ENCODE results near the gene FOXP4. TPM values are rescaled to one million over a fixed set of nuclear protein-coding genes. Genes with fewer than 3 reads are reported as not detected.

Gene FOXP4
- total RNA-seq, 1 donor from 2014 or later: 91.0 TPM

GRCh38 chr6:41602422-41602743 is 56.2 kb downstream of the FOXP4 start:
- H3K4me1 Mint-ChIP-seq: peaks cover 13% of the 10 kb centered on the region
- no peak overlapping the region for H3K27ac Mint-ChIP-seq
- DNase-seq (ENCODE audit: low spot score in 2 of 2, unreplicated experiment in 2 of 2): no peak
- H3K27me3 Mint-ChIP-seq (ENCODE audit: low read depth): no peaks in the 10 kb centered on the region
- TF ChIP-seq, protein P1, sequence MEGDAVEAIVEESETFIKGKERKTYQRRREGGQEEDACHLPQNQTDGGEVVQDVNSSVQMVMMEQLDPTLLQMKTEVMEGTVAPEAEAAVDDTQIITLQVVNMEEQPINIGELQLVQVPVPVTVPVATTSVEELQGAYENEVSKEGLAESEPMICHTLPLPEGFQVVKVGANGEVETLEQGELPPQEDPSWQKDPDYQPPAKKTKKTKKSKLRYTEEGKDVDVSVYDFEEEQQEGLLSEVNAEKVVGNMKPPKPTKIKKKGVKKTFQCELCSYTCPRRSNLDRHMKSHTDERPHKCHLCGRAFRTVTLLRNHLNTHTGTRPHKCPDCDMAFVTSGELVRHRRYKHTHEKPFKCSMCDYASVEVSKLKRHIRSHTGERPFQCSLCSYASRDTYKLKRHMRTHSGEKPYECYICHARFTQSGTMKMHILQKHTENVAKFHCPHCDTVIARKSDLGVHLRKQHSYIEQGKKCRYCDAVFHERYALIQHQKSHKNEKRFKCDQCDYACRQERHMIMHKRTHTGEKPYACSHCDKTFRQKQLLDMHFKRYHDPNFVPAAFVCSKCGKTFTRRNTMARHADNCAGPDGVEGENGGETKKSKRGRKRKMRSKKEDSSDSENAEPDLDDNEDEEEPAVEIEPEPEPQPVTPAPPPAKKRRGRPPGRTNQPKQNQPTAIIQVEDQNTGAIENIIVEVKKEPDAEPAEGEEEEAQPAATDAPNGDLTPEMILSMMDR (IDR thresholded peaks at IDR 0.05; ENCODE audit: unreplicated experiment): no peak
- H3K9me3 Mint-ChIP-seq: no peaks in the 10 kb centered on the region
- H3K36me3 Mint-ChIP-seq: peaks cover 3% of the 10 kb centered on the region
- H3K4me3 Mint-ChIP-seq: no peak overlapping the region

DNA sequence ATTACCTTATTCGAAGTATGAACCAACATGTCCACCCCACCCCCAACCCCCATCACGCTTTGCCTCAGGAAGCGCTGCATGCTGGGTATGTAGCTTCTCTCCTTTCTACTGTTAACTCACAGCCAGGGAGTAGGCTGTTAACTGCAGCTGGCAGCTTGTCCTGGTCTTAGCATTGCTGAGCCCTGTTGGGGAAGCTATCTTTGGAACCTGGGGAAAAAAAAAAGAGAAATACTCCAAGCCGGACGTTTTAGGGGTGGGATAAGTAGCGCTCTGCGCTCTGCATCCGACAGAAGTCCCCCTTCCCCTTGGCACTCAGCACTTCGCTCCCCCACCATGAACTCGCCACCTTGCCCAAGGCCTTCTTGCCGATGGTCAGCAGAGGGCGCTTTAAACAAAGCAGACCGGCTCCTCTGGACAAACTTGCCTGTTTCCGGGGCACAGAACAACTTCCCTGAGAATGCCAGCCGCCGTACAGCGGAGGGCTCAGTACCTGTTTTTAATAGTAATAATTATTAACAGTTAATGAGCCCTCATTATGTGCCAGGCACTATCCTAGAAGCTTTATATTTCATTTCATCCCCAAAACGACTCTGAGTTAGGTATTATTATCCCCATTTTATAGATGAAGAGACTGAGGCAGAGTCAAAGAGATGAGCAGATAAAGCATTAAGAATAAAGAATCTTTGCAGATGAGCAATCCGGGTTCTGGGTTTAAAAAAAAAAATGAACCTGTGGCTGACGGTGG is 56.9 kb downstream of the FOXP4 start:
- Mint-ChIP-seq H3K27ac (peak overlapping the region; percentile 35), H3K36me3 (peaks cover 3% of the 10 kb centered on the region), H3K4me3 (peak overlapping the region; percentile 49), H3K4me1 (peaks cover 13% of the 10 kb centered on the region), H3K27me3 (ENCODE audit: low read depth) (no peaks in the 10 kb centered on the region), H3K9me3 (no peaks in the 10 kb centered on the region)
- TF ChIP-seq, protein P1 (IDR thresholded peaks at IDR 0.05; ENCODE audit: unreplicated experiment): peak; percentile 78
- DNase-seq (ENCODE audit: low spot score in 2 of 2, unreplicated experiment in 2 of 2): peak; percentile 59 to 84

GRCh38 chr6:41604006-41604405 is 57.8 kb downstream of the FOXP4 start:
- Mint-ChIP-seq H3K27me3 (ENCODE audit: low read depth) (no peaks in the 10 kb centered on the region), H3K4me1 (peaks cover 13% of the 10 kb centered on the region), H3K36me3 (peaks cover 3% of the 10 kb centered on the region), H3K9me3 (no peaks in the 10 kb centered on the region), H3K27ac (no peak overlapping the region), H3K4me3 (no peak overlapping the region)
- TF ChIP-seq, protein P1 (IDR thresholded peaks at IDR 0.05; ENCODE audit: unreplicated experiment): no peak
- DNase-seq (ENCODE audit: low spot score in 2 of 2, unreplicated experiment in 2 of 2): no peak

GRCh38 chr6:41605649-41606048 is 59.5 kb downstream of the FOXP4 start:
- Mint-ChIP-seq H3K27me3 (ENCODE audit: low read depth) (no peaks in the 10 kb centered on the region), H3K36me3 (peaks cover 3% of the 10 kb centered on the region), H3K4me3 (no peak overlapping the region), H3K9me3 (no peaks in the 10 kb centered on the region), H3K27ac (no peak overlapping the region), H3K4me1 (peaks cover 7% of the 10 kb centered on the region)
- TF ChIP-seq, protein P1 (IDR thresholded peaks at IDR 0.05; ENCODE audit: unreplicated experiment): no peak
- DNase-seq (ENCODE audit: low spot score in 2 of 2, unreplicated experiment in 2 of 2): no peak

DNA sequence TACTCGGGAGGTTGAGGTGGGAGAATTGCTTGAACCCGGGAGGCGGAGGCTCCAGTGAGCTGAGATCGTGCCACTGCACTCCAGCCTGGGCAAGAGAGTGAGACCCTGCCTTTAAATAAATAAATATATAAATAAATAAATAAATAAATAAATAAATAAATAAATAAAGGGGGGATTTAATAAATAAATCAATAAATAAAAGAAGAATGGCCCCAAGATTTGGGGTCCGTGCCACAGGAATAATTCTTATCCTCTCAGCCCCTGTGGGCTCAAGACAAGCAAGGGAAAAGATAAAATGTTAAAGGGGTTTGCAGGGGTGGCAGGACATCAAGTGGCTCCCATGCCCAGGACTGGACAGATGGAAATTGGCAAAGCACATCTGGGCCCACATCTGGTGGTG is 60.9 kb downstream of the FOXP4 start:
- Mint-ChIP-seq H3K27ac (no peak overlapping the region), H3K27me3 (ENCODE audit: low read depth) (no peaks in the 10 kb centered on the region), H3K9me3 (no peaks in the 10 kb centered on the region), H3K4me1 (peaks cover 5% of the 10 kb centered on the region), H3K4me3 (no peak overlapping the region), H3K36me3 (no peaks in the 10 kb centered on the region)
- no peak for DNase-seq (ENCODE audit: low spot score in 2 of 2, unreplicated experiment in 2 of 2)
- TF ChIP-seq, protein P1 (IDR thresholded peaks at IDR 0.05; ENCODE audit: unreplicated experiment): no peak

All from mesothelial cell of epicardium (in vitro differentiated cells).